ENCODE results near the gene TMCO6.
"Not testable (repeated sequence)": the region's sequence is repeated elsewhere in the genome, so short reads cannot be mapped to it uniquely, and the experiment has no call there.

The TMCO6 gene

GRCh38 chr5:140627972-140628371 lies 11.3 kb upstream of the TMCO6 start:
- in situ Hi-C loops (cut with MboI; ENCODE audit: low pct_unique_long_range_greater_than_20kb, low sequenced_read_pairs) = no loop called here
- no peak for DNase-seq

DNA sequence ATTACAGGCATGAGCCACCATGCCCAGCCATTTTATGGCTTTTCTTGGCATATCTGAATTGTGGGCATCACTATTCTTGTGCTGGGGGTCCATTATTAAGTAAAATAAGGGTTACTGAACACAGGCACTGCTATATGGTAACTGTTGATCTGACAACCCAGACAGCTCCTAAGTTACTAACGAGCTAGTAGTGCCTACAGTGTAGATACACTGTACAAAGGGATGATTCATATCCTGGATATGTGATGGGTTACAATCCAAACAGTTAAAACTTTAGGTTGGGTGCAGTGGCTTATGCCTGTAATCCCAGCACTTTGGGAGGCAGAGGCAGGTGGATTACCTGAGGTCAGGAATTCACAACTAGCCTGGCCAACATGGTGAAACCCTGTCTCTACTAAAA lies 10.5 kb upstream of the TMCO6 start:
- in situ Hi-C loops (cut with MboI; ENCODE audit: low pct_unique_long_range_greater_than_20kb, low sequenced_read_pairs) = no loop called here
- DNase-seq = no peak

DNA sequence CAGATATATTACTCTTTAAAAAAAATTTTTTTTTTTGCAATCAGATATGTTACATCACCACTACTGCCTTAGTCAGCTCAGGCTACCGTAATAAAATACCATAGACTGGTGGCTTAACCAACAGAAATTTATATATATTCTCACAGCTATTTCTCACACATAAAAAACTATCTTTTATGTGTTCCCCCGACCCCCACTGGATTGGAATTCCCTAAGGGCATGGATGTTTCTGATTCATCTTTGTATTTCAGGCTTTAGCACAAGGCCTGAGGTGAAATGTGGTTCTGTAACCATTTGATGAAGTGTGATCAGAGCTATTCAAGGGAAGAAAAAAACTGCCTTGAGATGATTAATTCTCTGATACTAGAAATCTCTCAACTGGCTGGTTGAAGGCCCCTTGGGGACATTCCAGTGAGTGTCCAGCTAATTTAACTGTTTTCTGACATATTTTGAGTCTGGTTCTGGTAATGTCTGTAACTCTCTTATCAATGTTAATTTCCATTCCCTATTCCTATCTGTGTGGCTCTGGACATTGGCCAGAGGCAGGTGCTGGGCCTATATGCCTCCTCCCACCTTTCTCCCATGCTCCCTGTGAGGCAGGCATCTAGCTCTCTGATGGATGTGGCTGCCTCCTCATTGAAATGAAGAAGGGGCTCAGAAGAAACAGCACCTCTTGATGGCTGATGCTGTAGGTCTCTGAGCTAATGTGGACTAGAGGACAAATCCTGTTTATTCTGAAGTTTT lies 8.8 kb upstream of the TMCO6 start:
- in situ Hi-C loops (cut with MboI; ENCODE audit: low pct_unique_long_range_greater_than_20kb, low sequenced_read_pairs) = no loop called here
- DNase-seq = no peak

DNA sequence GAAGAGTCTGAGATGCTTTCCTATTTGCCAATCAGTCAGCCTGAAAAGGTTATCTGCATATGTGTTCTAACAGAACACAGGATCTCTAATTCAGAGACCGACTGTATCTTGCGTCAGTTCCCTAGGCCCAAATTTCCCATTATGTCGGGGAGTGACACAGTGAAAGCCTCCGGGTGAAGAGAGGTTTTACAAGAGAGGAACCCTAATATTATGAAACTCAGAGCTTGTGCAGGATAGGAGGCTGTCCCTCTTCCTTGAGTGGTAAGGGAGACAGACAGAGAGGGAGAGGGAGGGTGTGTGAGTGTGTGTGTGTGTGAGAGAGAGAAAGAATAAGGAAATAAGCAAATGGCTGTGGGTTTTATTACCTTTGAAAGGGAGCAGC lies 8.2 kb upstream of the TMCO6 start:
- DNase-seq = no peak
- in situ Hi-C loops (cut with MboI; ENCODE audit: low pct_unique_long_range_greater_than_20kb, low sequenced_read_pairs) = no loop called here

GRCh38 chr5:140631831-140632365 lies 7.4 kb upstream of the TMCO6 start:
- DNase-seq = no peak
- in situ Hi-C loops (cut with MboI; ENCODE audit: low pct_unique_long_range_greater_than_20kb, low sequenced_read_pairs) = no loop called here

- in situ Hi-C loops (cut with MboI; ENCODE audit: low pct_unique_long_range_greater_than_20kb, low sequenced_read_pairs) = no loop called here
These were observed 6.8 kb upstream of the TMCO6 start for GRCh38 chr5:140632366-140633020.

GRCh38 chr5:140633021-140633471 lies 6.2 kb upstream of the TMCO6 start, which contains the start of gene CD14:
TSS of gene CD14 (minus strand) at chr5:140633175. CDS start at chr5:140633071, 104 bp downstream.
- no peak for DNase-seq
- in situ Hi-C loops (cut with MboI; ENCODE audit: low pct_unique_long_range_greater_than_20kb, low sequenced_read_pairs) = no loop called here

More at GRCh38 chr5:140632366-140633020, 6.8 kb upstream of the TMCO6 start:
- no peak for DNase-seq

DNA sequence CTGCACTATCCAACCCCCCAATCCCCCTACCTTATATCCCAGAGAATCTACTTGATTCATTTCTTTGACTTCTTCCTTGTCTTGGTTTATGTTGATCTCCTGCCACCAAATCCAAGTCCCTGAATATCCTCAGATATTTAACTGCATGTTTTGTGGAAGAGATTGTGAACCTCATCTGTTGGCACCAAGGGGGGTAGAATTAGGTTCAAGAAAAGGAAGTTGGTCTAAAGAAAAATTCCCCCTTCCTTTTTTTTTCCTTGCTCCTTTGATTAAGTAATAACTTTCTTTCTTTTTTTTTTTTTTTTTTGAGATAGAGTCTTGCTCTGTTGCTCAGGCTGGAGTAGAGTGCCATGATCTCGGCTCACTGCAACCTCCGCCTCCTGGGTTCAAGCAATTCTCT lies 5.8 kb upstream of the TMCO6 start:
- in situ Hi-C loops (cut with MboI; ENCODE audit: low pct_unique_long_range_greater_than_20kb, low sequenced_read_pairs) = no loop called here
- no peak for DNase-seq

GRCh38 chr5:140634103-140634502 lies 5.1 kb upstream of the TMCO6 start:
- no peak for DNase-seq
- in situ Hi-C loops (cut with MboI; ENCODE audit: low pct_unique_long_range_greater_than_20kb, low sequenced_read_pairs) = no loop called here

GRCh38 chr5:140635291-140636257 lies 3.7 kb upstream of the TMCO6 start:
- in situ Hi-C loops (cut with MboI; ENCODE audit: low pct_unique_long_range_greater_than_20kb, low sequenced_read_pairs) = no loop called here
- DNase-seq = no peak

DNA sequence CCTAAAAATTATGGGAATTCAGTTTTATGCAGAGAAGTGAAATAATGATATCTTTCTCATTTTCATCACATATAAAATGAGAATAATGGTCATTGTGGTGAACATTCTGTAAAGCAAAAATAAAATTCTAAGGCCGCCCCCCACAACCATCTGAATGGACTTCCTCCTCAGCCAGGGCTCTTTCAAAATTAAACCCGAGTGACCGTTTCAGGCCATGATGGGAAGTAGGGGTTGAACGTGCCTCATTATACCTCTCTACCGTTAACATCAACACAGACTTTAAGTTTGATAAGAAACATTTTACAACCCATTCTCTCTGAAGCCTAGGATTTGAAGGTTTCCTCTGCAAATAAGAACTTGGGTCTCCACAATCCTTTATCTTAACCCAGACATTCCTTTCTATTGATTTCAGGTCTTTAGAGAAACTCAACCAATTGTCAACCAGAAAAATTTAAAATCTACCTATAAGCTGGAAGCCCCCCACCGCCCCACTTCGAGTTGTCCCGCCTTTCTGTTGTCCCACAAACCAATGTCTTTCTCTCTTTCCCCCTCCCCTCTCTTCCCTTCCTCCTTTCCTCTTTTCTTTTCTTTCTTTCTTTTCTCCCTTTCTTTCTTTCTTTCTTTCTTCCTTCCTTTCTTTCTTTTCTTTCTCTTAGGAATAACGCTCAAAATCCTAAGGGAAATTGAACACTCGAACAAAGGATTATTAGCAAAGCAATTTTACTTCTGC lies 1.7 kb upstream of the TMCO6 start:
- in situ Hi-C loops (cut with MboI; ENCODE audit: low pct_unique_long_range_greater_than_20kb, low sequenced_read_pairs) = no loop called here
- DNase-seq = no peak

DNA sequence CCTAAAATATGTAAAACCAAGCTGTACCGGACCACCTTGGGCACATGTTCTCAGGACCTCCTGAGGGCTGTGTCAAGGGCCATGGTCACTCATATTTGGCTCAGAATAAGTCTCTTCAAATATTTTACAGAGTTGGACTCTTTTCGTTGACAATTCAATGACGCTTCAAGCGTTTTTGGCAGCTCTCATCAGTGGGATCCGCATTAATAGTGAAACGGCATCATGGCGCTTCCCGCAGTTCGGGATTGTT lies 428 bp upstream of the TMCO6 start:
- in situ Hi-C loops (cut with MboI; ENCODE audit: low pct_unique_long_range_greater_than_20kb, low sequenced_read_pairs); DNase-seq: not testable (repeated sequence)

DNA sequence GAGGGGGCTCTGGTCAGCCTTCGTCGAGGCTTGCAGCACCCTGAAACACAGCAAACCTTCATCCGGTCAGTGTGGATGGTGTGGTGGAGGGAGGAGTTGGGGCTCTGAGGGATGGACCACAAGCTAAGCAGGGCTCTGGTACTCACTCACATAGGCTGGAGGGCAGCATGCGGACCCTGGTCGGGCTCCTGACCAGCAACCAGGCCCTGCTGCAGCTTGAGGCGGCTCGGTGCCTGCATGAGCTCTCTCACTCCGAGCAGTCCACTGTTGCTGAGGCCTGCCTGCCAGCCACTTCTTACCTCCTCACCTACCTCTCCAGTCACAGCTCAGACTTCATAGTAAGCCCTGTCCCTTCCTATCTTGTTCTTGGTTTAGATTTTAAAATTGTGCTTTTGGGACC lies 2.5 kb downstream of the TMCO6 start:
- no peak for DNase-seq
- in situ Hi-C loops (cut with MboI; ENCODE audit: low pct_unique_long_range_greater_than_20kb, low sequenced_read_pairs) = no loop called here

DNA sequence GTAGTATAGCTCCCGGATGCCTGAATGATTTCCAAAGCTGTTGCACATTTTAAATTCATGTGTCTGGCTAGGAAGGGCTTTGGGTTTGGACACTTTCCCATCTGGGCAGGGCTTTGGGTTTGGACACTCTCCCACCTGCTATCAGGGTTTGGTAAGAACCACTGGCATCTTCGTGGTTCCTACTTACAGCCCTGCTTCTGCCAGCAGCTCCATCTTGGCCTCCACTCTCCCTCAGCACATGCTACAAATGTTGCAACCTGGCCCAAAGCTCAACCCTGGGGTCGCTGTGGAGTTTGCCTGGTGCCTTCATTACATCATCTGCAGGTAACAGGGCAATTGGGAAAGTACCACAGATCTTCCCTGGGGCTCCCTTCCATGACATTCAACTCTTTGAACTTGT lies 3.5 kb downstream of the TMCO6 start:
- in situ Hi-C loops (cut with MboI; ENCODE audit: low pct_unique_long_range_greater_than_20kb, low sequenced_read_pairs) = no loop called here
- DNase-seq = no peak

DNA sequence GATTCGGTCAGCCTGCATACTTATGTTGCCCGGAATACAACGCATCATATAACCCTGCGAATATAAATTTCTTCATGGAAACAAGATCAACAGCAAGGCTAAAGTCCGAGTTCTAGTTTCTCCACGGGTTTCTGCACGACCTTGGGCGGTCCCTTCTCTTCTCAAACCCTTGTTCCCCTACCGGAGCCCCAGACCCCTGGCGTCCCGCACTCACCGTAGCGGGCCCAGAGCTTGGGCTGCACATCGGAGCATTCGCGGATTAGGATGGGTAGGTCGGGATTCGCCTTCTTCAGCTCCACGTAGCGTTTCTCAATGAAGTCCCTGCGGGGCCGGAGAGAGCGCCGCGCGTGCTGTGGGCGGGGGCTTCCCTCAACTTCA lies 7.8 kb downstream of the TMCO6 start:
- in situ Hi-C loops (cut with MboI; ENCODE audit: low pct_unique_long_range_greater_than_20kb, low sequenced_read_pairs) = no loop called here
- DNase-seq = no peak

DNA sequence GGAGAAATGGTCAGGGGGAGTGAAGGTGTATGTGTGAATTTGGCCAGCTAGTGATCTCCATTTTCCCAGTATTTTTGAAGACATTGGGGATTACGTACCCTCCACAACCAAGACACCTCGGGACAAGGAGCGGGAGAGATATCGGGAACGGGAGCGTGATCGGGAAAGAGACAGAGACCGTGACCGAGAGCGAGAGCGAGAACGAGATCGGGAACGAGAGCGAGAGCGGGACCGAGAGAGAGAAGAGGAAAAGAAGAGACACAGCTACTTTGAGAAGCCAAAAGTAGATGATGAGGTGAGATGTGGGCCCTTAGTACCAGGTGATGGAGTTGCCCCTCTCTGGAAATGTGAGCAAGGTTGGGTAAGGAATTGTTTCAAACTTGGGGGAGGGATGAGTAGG lies 19.6 kb downstream of the TMCO6 start:
- no peak for DNase-seq
- in situ Hi-C loops (cut with MboI; ENCODE audit: low pct_unique_long_range_greater_than_20kb, low sequenced_read_pairs) = no loop called here

- in situ Hi-C loops (cut with MboI; ENCODE audit: low pct_unique_long_range_greater_than_20kb, low sequenced_read_pairs); DNase-seq: not testable (repeated sequence)
These were observed 21.1 kb downstream of the TMCO6 start for GRCh38 chr5:140660371-140660770.

DNA sequence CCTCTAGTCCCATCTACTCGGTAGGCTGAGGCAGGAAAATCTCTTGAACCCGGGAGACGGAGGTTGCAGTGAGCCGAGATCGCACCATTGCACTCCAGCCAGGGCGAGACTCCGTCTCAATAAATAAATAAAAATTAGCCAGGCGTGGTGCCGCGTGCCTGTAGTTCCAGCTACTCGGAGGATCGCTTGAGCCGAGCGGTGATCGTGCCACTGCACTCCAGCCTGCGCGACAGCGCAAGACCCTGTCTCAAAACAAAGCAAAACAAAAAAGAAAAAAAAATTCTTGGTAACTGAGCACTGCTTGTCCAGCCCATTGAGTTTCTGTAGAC lies 24.7 kb downstream of the TMCO6 start:
- no peak for DNase-seq
- in situ Hi-C loops (cut with MboI; ENCODE audit: low pct_unique_long_range_greater_than_20kb, low sequenced_read_pairs) = no loop called here

GRCh38 chr5:140664359-140665119 lies 25.3 kb downstream of the TMCO6 start, which contains the start of gene WDR55:
TSS of gene WDR55 (plus strand) at chr5:140664904. CDS start at chr5:140664913, 9 bp downstream.
- DNase-seq = peak; percentile 97
- in situ Hi-C loops (cut with MboI; ENCODE audit: low pct_unique_long_range_greater_than_20kb, low sequenced_read_pairs) = no loop called here
